GM06990 (cell line): ENCODE data around the gene MAD1L1.

ENCODE experiments used
- DNase-seq: peaks from one replicate; pipeline ENCODE4 v3.0.0-alpha.2; 2011; ENCODE audit not compliant: insufficient read length; ENCODE audit errors: extremely low read depth
- H3K27me3 ChIP-seq: replicated peaks from 2 replicates; pipeline ENCODE4 v1.6.0; 2011; ENCODE audit warnings: low read length; ENCODE audit not compliant: control insufficient read depth, insufficient read depth
- H3K36me3 ChIP-seq: 2 replicates; pipeline ENCODE4 v1.5.1; 2011; ENCODE audit warnings: low read length; ENCODE audit not compliant: control insufficient read depth, insufficient read depth
- H3K4me3 ChIP-seq: replicated peaks from 2 replicates; pipeline ENCODE4 v1.5.1; 2011; ENCODE audit warnings: low read depth, mild to moderate bottlenecking, control low read depth, low read length
- CTCF ChIP-seq: IDR thresholded peaks from 2 replicates; pipeline ENCODE4 v1.5.1; 2011; ENCODE audit warnings: low read length, control low read depth, mild to moderate bottlenecking, inconsistent platforms; ENCODE audit not compliant: insufficient read depth, poor library complexity, severe bottlenecking

Gene MAD1L1

GRCh38 chr7:1912593-1913465 lies 319.9 kb downstream of the MAD1L1 start:
- no peaks in the 10 kb centered on the region for H3K27me3 ChIP-seq
- no peak for TF ChIP-seq CTCF
- H3K4me3 ChIP-seq, result no peak overlapping the region
- peaks cover 2% of the 10 kb centered on the region for H3K36me3 ChIP-seq
- no peak for DNase-seq

- Histone ChIP-seq H3K4me3 (no peak overlapping the region), H3K36me3 (peaks cover 2% of the 10 kb centered on the region), H3K27me3 (no peaks in the 10 kb centered on the region)
- DNase-seq, result no peak
- TF ChIP-seq CTCF, result no peak
These were observed 321.2 kb downstream of the MAD1L1 start for GRCh38 chr7:1911571-1911970.

- no peak for DNase-seq
- no peak for TF ChIP-seq CTCF
- Histone ChIP-seq H3K4me3 (no peak overlapping the region), H3K27me3 (no peaks in the 10 kb centered on the region), H3K36me3 (peaks cover 2% of the 10 kb centered on the region)
These were observed 321.9 kb downstream of the MAD1L1 start for GRCh38 chr7:1910827-1911226.

GRCh38 chr7:1910081-1910685 lies 322.6 kb downstream of the MAD1L1 start:
- no peak for TF ChIP-seq CTCF
- H3K36me3 ChIP-seq, result peaks cover under 1% of the 10 kb centered on the region
- no peak overlapping the region for H3K4me3 ChIP-seq
- DNase-seq, result no peak
- H3K27me3 ChIP-seq, result no peaks in the 10 kb centered on the region

- Histone ChIP-seq H3K4me3 (no peak overlapping the region), H3K36me3 (no peaks in the 10 kb centered on the region; the same call in none of the 2 replicates), H3K27me3 (no peaks in the 10 kb centered on the region)
- TF ChIP-seq CTCF, result no peak
- no peak for DNase-seq
These were observed 323.3 kb downstream of the MAD1L1 start for GRCh38 chr7:1909476-1909875.
